DOHH2 (cell line): Measurements from ENCODE around the gene C2CD2L.

Experiments
- H3F3A ChIP-seq: fragments of 200-600 bp; sonication (generic), shearing (Covaris generic); 2 replicates; pipeline ENCODE4 v1.6.0; 2016; ENCODE audit warnings: antibody characterized with exemption, mild to moderate bottlenecking; ENCODE audit not compliant: control insufficient read depth, insufficient read depth
- H3K27ac ChIP-seq: fragments of 200-600 bp; sonication (generic); 2 replicates; pipeline ENCODE4 v1.5.1; 2014; ENCODE audit warnings: low read depth, mild to moderate bottlenecking, low read length, moderate library complexity
- H3K27me3 ChIP-seq: fragments of 200-600 bp; sonication (generic); 2 replicates; pipeline ENCODE4 v1.6.1; 2014; ENCODE audit warnings: mild to moderate bottlenecking, low read length, mixed read lengths; ENCODE audit not compliant: control insufficient read depth
- H3K36me3 ChIP-seq: fragments of 200-600 bp; sonication (generic); 2 replicates; pipeline ENCODE4 v1.6.1; 2014; ENCODE audit warnings: mild to moderate bottlenecking, low read length, moderate library complexity, mixed read lengths; ENCODE audit not compliant: control insufficient read depth
- H3K4me1 ChIP-seq: fragments of 200-600 bp; sonication (generic); 2 replicates; pipeline ENCODE4 v1.6.1; 2014; ENCODE audit warnings: mild to moderate bottlenecking, low read length, mixed read lengths; ENCODE audit not compliant: control insufficient read depth
- H3K4me2 ChIP-seq: fragments of 200-600 bp; sonication (generic); 2 replicates; pipeline ENCODE4 v1.6.0; 2014; ENCODE audit warnings: mild to moderate bottlenecking, low read length, moderate library complexity
- H3K4me3 ChIP-seq: fragments of 200-600 bp; sonication (generic); 2 replicates; pipeline ENCODE4 v1.5.1; 2014; ENCODE audit warnings: mild to moderate bottlenecking, low read length, mixed read lengths
- H3K79me2 ChIP-seq: fragments of 200-600 bp; sonication (generic); 2 replicates; pipeline ENCODE4 v1.6.1; 2014; ENCODE audit warnings: mild to moderate bottlenecking, low read length, mixed read lengths; ENCODE audit not compliant: control insufficient read depth
- H3K9me2 ChIP-seq: fragments of 200-600 bp; sonication (generic); replicated peaks from 2 replicates; pipeline ENCODE4 v1.6.1; 2014; ENCODE audit warnings: mild to moderate bottlenecking, low read length, mixed read lengths; ENCODE audit not compliant: control insufficient read depth
- H3K9me3 ChIP-seq: fragments of 200-600 bp; sonication (generic); 2 replicates; pipeline ENCODE4 v1.6.1; 2014; ENCODE audit warnings: antibody characterized with exemption, low read length, mixed read lengths; ENCODE audit not compliant: control insufficient read depth, insufficient read depth
- H4K20me1 ChIP-seq: fragments of 200-600 bp; sonication (generic); 2 replicates; pipeline ENCODE4 v1.6.0; 2014; ENCODE audit warnings: low read depth, mild to moderate bottlenecking, antibody characterized with exemption, low read length, moderate library complexity; ENCODE audit not compliant: control insufficient read depth, insufficient read depth
- CTCF ChIP-seq: fragments of 200-600 bp; sonication (generic); IDR thresholded peaks from one replicate; pipeline ENCODE4 v1.5.1; 2014; ENCODE audit warnings: antibody characterized with exemption, mild to moderate bottlenecking, low read depth, low read length; ENCODE audit not compliant: poor library complexity, severe bottlenecking
- EZH2phosphoT487 ChIP-seq: fragments of 200-600 bp; sonication (generic); IDR thresholded peaks from 2 replicates; pipeline ENCODE4 v1.6.1; 2017; ENCODE audit warnings: borderline replicate concordance, mild to moderate bottlenecking, antibody characterized with exemption, low read length, moderate library complexity, mixed read lengths

The C2CD2L gene

DNA sequence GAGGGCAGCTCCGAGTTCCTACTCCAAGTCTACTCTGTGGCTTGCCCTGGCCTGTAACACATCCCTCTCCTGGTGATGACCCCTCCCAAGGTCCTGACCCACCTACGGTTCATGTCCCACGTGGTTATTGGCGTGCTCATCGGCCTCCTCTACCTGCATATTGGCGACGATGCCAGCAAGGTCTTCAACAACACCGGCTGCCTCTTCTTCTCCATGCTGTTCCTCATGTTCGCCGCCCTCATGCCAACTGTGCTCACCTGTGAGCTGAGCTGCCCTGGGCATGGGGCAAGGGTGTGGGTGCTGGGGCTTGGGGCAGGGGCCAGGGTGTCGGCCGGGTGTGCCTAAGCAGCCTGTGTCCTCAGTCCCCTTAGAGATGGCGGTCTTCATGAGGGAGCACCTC lies 51.3 kb downstream of the C2CD2L start:
- no peaks in the 10 kb centered on the region for H4K20me1 ChIP-seq
- H3K9me2 ChIP-seq, result no peaks in the 10 kb centered on the region
- TF ChIP-seq EZH2phosphoT487, result no peak
- no peak for TF ChIP-seq CTCF
- no peaks in the 10 kb centered on the region for H3K79me2 ChIP-seq
- H3K4me2 ChIP-seq, result no peak overlapping the region
- H3K4me3 ChIP-seq, result no peak overlapping the region
- H3K4me1 ChIP-seq, result no peaks in the 10 kb centered on the region
- no peaks in the 10 kb centered on the region for H3K36me3 ChIP-seq
- H3K9me3 ChIP-seq, result no peaks in the 10 kb centered on the region
- no peaks in the 10 kb centered on the region for H3F3A ChIP-seq
- peaks cover 34% of the 10 kb centered on the region for H3K27me3 ChIP-seq
- no peak overlapping the region for H3K27ac ChIP-seq

DNA sequence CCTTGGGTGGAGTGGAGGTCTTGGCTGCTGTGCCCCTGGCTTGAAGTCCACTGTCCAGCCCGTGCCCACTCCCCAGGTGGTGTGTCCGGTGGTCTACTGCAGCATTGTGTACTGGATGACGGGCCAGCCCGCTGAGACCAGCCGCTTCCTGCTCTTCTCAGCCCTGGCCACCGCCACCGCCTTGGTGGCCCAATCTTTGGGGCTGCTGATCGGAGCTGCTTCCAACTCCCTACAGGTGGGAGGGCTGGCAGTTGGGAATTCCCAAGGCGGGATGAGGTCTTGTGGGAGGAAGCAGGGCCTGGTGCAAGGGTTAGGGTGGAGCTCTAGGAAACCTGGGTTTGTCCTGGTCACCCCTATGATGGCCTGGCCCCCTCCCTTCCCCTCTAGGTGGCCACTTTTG lies 53.0 kb downstream of the C2CD2L start:
- TF ChIP-seq EZH2phosphoT487 (no peak), CTCF (no peak)
- no peaks in the 10 kb centered on the region for H3K9me2 ChIP-seq
- H3K4me1 ChIP-seq, result no peaks in the 10 kb centered on the region
- H3K27ac ChIP-seq, result no peak overlapping the region
- no peaks in the 10 kb centered on the region for H3K79me2 ChIP-seq
- no peaks in the 10 kb centered on the region for H3F3A ChIP-seq
- no peak overlapping the region for H3K4me2 ChIP-seq
- H3K27me3 ChIP-seq, result peaks cover 17% of the 10 kb centered on the region
- H3K36me3 ChIP-seq, result no peaks in the 10 kb centered on the region
- no peaks in the 10 kb centered on the region for H3K9me3 ChIP-seq
- H3K4me3 ChIP-seq, result no peak overlapping the region
- no peaks in the 10 kb centered on the region for H4K20me1 ChIP-seq

DNA sequence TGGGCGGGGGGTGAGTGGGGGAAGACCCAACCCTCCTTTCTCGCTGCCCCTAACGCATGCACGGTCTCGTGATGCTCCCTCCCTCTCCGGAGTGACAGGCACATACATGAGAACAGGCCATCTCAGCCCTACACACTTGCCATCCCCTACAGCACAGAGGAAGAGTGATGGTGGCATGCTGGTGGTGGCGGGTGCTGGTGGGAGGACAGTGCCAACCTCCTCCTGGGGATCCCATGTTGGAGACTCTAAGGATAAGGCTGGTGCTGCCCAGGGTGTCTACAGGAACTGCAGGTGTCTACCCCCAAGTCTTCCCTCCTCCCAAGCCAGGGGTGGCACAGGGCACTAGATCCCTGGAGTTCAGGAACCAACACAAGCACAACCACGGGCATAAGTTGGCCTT lies 54.7 kb downstream of the C2CD2L start:
- no peaks in the 10 kb centered on the region for H3F3A ChIP-seq
- H3K4me1 ChIP-seq, result peaks cover 5% of the 10 kb centered on the region
- H3K9me2 ChIP-seq, result no peaks in the 10 kb centered on the region
- no peaks in the 10 kb centered on the region for H3K79me2 ChIP-seq
- no peaks in the 10 kb centered on the region for H3K9me3 ChIP-seq
- H4K20me1 ChIP-seq, result no peaks in the 10 kb centered on the region
- H3K36me3 ChIP-seq, result no peaks in the 10 kb centered on the region
- no peak overlapping the region for H3K4me2 ChIP-seq
- H3K27me3 ChIP-seq, result peaks cover 4% of the 10 kb centered on the region
- H3K27ac ChIP-seq, result no peak overlapping the region
- no peak overlapping the region for H3K4me3 ChIP-seq
- no peak for TF ChIP-seq EZH2phosphoT487
- TF ChIP-seq CTCF, result no peak
